ENCODE measurements around the gene TENM4.

The TENM4 gene

DNA sequence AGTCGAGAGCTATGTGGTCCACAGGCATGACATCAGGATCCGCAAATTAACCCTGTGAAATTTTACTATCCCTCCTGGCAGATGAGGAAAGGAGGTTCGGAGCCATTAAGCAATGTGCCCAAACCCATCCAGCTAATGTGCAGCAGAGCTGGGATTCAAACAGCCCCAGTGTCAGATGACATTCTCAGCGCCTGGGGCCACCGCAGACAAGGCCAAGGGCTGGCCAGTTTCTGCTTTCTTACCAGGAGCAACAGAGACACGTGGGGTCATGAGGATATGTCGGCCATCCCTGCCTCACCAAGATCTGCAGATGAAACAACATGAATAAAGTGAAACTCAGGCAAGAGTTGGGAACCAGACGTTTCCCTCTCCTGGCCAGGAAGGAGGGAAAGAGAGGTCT is 110.2 kb downstream of the TENM4 start:
- Histone ChIP-seq H3K27ac (no peak overlapping the region), H3K4me3 (no peak overlapping the region)
- no peak for DNase-seq (ENCODE audit: low spot score)
- no peak for TF ChIP-seq CTCF (IDR thresholded peaks at IDR 0.05)

DNA sequence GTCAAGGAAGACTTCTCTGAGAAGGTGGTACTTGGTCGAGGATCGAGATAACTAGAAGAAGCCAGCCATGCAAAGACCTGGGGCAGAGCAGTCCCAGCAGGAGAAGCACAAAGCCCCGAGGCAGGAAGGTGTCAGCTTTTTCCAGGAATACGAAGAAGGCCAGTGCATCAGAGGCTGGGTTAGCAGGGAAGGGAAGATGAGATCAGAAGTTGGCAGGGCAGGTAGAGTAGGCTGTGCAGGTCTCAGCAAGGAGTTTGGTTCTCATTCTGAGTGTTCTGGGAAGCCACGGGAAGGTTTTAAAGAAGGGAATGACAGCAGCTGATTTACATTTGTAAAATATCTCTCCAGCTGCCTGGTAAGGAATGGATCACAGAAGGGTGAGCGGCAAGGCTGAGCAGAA is 111.3 kb downstream of the TENM4 start:
- Histone ChIP-seq H3K4me3 (no peak overlapping the region), H3K27ac (no peak overlapping the region)
- no peak for TF ChIP-seq CTCF (IDR thresholded peaks at IDR 0.05)
- no peak for DNase-seq (ENCODE audit: low spot score)

- Histone ChIP-seq H3K4me3 (no peak overlapping the region), H3K27ac (no peak overlapping the region)
- no peak for DNase-seq (ENCODE audit: low spot score)
- no peak for TF ChIP-seq CTCF (IDR thresholded peaks at IDR 0.05)
These were observed 112.4 kb downstream of the TENM4 start for GRCh38 chr11:79328402-79328801.

- no peak for DNase-seq (ENCODE audit: low spot score)
- no peak for TF ChIP-seq CTCF (IDR thresholded peaks at IDR 0.05)
- no peak overlapping the region for H3K27ac ChIP-seq
- no peak overlapping the region for H3K4me3 ChIP-seq
These were observed 115.0 kb downstream of the TENM4 start for GRCh38 chr11:79325851-79326250.

DNA sequence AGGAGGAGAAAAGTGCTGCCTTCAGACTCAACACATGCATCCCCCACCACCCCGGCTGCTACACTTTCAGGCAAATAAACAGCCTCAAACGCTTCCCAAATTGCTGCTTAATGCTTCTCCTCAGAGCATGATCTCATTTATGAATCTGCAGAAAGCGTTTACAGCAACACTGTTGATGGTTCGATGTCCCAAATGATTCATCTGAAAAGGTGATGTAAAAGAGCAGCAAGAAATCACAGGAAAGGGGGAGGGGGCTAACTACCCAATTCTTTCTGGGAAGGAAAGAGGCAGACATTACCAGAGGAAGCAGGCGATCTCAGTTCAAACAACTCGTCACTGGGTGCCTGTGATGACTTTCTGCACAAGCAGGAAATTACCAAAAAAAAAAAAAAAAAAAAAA is 119.6 kb downstream of the TENM4 start:
- TF ChIP-seq CTCF (IDR thresholded peaks at IDR 0.05): no peak
- DNase-seq (ENCODE audit: low spot score): no peak
- no peak overlapping the region for H3K27ac ChIP-seq
- no peak overlapping the region for H3K4me3 ChIP-seq

- Histone ChIP-seq H3K4me3 (no peak overlapping the region), H3K27ac (no peak overlapping the region)
- TF ChIP-seq CTCF (IDR thresholded peaks at IDR 0.05): no peak
- DNase-seq (ENCODE audit: low spot score): no peak
These were observed 125.7 kb downstream of the TENM4 start for GRCh38 chr11:79314906-79315689.

- Histone ChIP-seq H3K27ac (no peak overlapping the region), H3K4me3 (no peak overlapping the region)
- no peak for TF ChIP-seq CTCF (IDR thresholded peaks at IDR 0.05)
- no peak for DNase-seq (ENCODE audit: low spot score)
These were observed 127.3 kb downstream of the TENM4 start for GRCh38 chr11:79313530-79313913.
